Prostate gland (tissue), 2 donors: ENCODE results near the gene MRPS15. TPM values are rescaled to one million over a fixed set of nuclear protein-coding genes. Genes with fewer than 3 reads are reported as not detected.

Source experiments
- DNase-seq: peaks from one replicate; pipeline ENCODE4 v3.0.0-alpha.2; 2019; ENCODE audit warnings: low spot score
- H3K27ac ChIP-seq, 2 donors: fragments of 200-600 bp; sonication (generic); 2 replicates each; pipeline ENCODE4 v1.5.1; 2017 to 2019
- H3K27me3 ChIP-seq: fragments of 200-600 bp; sonication (generic); replicated peaks from 2 replicates; pipeline ENCODE4 v1.5.1; 2019; ENCODE audit not compliant: insufficient read depth
- H3K36me3 ChIP-seq, 2 donors: fragments of 200-600 bp; sonication (generic); 1 replicate in 1 of 2; 2 replicates in 1 of 2; pipeline versions ENCODE4 v1.5.1 to v1.8.1; 2017 to 2019
- H3K4me1 ChIP-seq: fragments of 200-600 bp; sonication (generic); replicated peaks from 2 replicates; pipeline ENCODE4 v1.5.1; 2019
- H3K4me3 ChIP-seq, 2 donors: fragments of 200-600 bp; sonication (generic); 2 replicates each; pipeline ENCODE4 v1.5.1; 2017 to 2019
- H3K9me3 ChIP-seq: fragments of 200-600 bp; sonication (generic); 2 replicates; pipeline ENCODE4 v1.5.1; 2017
- POLR2A ChIP-seq: fragments of 450-650 bp; IDR thresholded peaks from one replicate; pipeline ENCODE4 v1.6.1; 2016; ENCODE audit warnings: antibody characterized with exemption, mild to moderate bottlenecking
- POLR2AphosphoS5 ChIP-seq: sonication (generic); formaldehyde crosslinking; IDR thresholded peaks from one replicate; pipeline ENCODE4 v1.6.1; 2017; ENCODE audit warnings: antibody characterized with exemption
- WGBS: methylation state at CpG from one replicate; pipeline ENCODE4 v1.1.5; 2018; 5-methylcytosine and 5-hydroxymethylcytosine counted together
- intact Hi-C: fragments of 100-400 bp; cut with DNase I; formaldehyde crosslinking; loops from one replicate; pipeline ENCODE4 v1.14.2; 2022
- total RNA-seq, 2 donors: library from RNA; depleted of rRNA; stranded (reverse); fragments of >200 nt; gene quantifications; one replicate each; pipeline ENCODE4 v1.1.0, GENCODE V29; 2016
- TF ChIP-seq, protein P1 (sequence below), 4 experiments: fragments of 200-600 bp in 2 of 4; fragments of 450-650 bp in 2 of 4; sonication (generic) in 2 of 4; IDR thresholded peaks; 1 replicate in 3 of 4; 2 replicates in 1 of 4; pipeline ENCODE4 v1.5.1; 2016 to 2019; ENCODE audit warnings: antibody characterized with exemption in 4 of 4, mild to moderate bottlenecking in 2 of 4, moderate library complexity in 2 of 4

The MRPS15 gene
- total RNA-seq, 2 donors from 2014 or later, result 53.3 to 66.0 TPM

DNA sequence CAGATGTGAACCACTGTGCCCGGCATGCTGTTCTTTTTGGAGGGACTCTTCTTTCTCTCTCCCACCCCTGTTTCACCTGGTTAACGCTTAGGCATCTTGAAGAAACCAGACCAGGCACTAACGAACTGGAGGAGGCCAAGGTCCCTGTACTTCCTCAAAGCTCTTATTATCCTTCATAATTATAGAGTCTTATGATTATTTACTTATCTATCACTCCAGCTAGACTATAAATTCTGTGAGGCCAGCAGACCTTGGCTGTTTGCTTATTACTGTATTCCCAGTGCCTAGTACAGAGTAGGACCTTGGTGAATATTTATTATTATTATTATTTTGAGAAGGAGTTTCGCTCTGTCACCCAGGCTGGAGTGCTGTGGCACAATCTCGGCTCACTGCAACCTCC, 12.8 kb upstream of the MRPS15 start:
- no peak for TF ChIP-seq POLR2A
- TF ChIP-seq, protein P1, sequence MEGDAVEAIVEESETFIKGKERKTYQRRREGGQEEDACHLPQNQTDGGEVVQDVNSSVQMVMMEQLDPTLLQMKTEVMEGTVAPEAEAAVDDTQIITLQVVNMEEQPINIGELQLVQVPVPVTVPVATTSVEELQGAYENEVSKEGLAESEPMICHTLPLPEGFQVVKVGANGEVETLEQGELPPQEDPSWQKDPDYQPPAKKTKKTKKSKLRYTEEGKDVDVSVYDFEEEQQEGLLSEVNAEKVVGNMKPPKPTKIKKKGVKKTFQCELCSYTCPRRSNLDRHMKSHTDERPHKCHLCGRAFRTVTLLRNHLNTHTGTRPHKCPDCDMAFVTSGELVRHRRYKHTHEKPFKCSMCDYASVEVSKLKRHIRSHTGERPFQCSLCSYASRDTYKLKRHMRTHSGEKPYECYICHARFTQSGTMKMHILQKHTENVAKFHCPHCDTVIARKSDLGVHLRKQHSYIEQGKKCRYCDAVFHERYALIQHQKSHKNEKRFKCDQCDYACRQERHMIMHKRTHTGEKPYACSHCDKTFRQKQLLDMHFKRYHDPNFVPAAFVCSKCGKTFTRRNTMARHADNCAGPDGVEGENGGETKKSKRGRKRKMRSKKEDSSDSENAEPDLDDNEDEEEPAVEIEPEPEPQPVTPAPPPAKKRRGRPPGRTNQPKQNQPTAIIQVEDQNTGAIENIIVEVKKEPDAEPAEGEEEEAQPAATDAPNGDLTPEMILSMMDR (IDR thresholded peaks at IDR 0.05), result no peak
- TF ChIP-seq POLR2AphosphoS5, result no peak
- Histone ChIP-seq H3K4me3 (no peak overlapping the region), H3K4me1 (no peaks in the 10 kb centered on the region), H3K36me3 (no peaks in the 10 kb centered on the region), H3K27ac (no peak overlapping the region), H3K9me3 (no peaks in the 10 kb centered on the region), H3K27me3 (no peaks in the 10 kb centered on the region)
- intact Hi-C loops, result no loop called here
- DNase-seq, result no peak
- 82% methylated on average over 5 of the region's 5 CpGs for WGBS

DNA sequence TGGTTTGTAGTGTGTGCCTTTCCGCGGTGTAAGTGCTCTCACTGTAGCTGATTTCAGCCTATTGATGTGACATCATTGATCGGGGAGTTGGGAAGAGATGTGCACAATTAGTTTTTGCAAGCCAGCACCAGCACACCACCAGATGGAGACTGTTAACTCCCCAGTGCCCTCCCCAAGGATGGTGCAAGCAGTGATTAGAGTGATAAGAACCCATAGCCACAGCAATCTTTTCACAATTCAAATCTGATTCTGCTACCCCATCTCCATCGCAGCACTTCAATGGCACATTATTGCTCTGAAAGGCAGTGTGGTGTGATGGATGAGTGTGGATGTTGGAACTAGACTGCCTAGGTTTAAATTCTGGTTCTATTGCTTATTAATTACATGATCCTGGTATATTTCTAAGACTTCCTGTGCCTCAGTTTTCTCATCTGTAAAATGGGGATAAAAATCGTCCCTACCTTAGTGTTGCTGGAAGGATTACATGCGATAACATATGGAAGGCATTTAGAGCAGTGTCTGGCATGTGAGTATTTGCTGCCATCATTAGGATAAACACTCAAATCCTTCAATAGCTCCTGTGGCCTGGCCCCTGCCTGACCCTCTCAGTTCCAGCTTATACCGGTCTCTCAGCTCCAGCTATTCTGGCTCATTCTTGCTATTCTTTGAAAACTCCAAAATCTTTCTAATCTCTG, 11.9 kb upstream of the MRPS15 start:
- H3K36me3 ChIP-seq, result no peaks in the 10 kb centered on the region
- no peak for DNase-seq
- no peaks in the 10 kb centered on the region for H3K4me1 ChIP-seq
- TF ChIP-seq POLR2AphosphoS5 (no peak), POLR2A (no peak)
- TF ChIP-seq, protein P1 (IDR thresholded peaks at IDR 0.05), result no peak
- WGBS, result 92% methylated on average over 7 of the region's 7 CpGs
- H3K9me3 ChIP-seq, result no peaks in the 10 kb centered on the region
- H3K27me3 ChIP-seq, result no peaks in the 10 kb centered on the region
- no peak overlapping the region for H3K27ac ChIP-seq
- intact Hi-C loops, result no loop called here
- no peak overlapping the region for H3K4me3 ChIP-seq

DNA sequence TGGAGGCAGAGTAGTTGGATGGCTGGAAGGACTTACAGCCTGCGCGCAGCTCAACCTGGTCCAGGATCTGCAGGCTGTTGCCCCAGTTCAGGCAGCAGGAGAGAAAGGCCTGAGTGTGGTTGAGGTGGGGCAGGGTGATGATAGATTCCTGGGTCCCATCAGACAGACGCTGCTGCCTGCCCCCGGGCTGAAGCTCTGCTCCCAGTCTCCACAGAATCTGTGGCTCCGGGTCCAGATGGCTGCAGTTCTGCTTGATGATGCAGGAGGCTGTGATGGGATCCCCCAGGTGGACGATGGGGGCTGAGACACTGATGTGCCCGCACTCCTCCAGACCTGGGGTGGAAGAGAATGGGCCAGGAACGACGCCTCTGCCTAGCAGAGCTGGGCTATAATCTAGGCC, 11.2 kb upstream of the MRPS15 start:
- Histone ChIP-seq H3K4me1 (no peaks in the 10 kb centered on the region), H3K27me3 (no peaks in the 10 kb centered on the region), H3K9me3 (no peaks in the 10 kb centered on the region), H3K36me3 (no peaks in the 10 kb centered on the region), H3K27ac (no peak overlapping the region), H3K4me3 (no peak overlapping the region)
- DNase-seq, result no peak
- no peak for TF ChIP-seq POLR2A
- TF ChIP-seq POLR2AphosphoS5, result no peak
- TF ChIP-seq, protein P1 (IDR thresholded peaks at IDR 0.05), result no peak
- intact Hi-C loops, result no loop called here
- 71% methylated on average over 8 of the region's 9 CpGs for WGBS

DNA sequence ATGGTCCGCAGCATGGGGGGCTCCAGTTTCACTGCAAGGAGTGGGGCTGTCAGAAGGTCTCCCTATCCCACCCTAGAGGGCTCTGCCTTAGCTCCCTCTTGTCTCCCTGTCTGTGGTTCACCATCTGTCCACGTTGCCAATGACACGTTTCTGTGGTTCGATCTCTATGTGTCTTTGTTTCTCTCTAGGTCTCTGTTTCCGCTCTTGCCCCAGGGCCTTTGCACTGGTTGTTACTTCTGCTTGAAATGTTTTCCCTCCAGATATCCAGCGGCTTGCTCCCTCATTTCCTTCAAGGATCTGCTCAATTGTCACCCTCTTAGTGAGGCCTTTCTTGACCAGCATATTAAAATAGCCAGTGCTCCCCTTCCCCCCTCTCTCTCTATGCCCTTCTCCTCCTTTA, 8.5 kb upstream of the MRPS15 start:
- TF ChIP-seq, protein P1 (IDR thresholded peaks at IDR 0.05), result no peak
- TF ChIP-seq POLR2AphosphoS5, result no peak
- no peak for TF ChIP-seq POLR2A
- DNase-seq, result no peak
- Histone ChIP-seq H3K4me1 (no peaks in the 10 kb centered on the region), H3K9me3 (no peaks in the 10 kb centered on the region), H3K27me3 (no peaks in the 10 kb centered on the region), H3K4me3 (no peak overlapping the region), H3K27ac (no peak overlapping the region), H3K36me3 (no peaks in the 10 kb centered on the region)
- 94% methylated on average over 6 of the region's 6 CpGs for WGBS
- intact Hi-C loops, result no loop called here
